ENCODE results near the gene STK10. TPM values are rescaled to one million over a fixed set of nuclear protein-coding genes. Genes with fewer than 3 reads are reported as not detected.

The STK10 gene
- total and polyA plus RNA-seq, 2 donors, result 10.6 to 20.8 TPM

Other genes with a start within 250 kb of the STK10 start
- gene FBXW11, start 181.6 kb downstream of the STK10 start, total RNA-seq, result 81.3 TPM
- 28.3 TPM for gene FBXW11, start 181.6 kb downstream of the STK10 start, polyA plus RNA-seq
- gene EFCAB9, start 5.9 kb upstream of the STK10 start, total RNA-seq, result not detected
- not detected for gene EFCAB9, start 5.9 kb upstream of the STK10 start, polyA plus RNA-seq
- 91.8 TPM for gene UBTD2, start 95.5 kb upstream of the STK10 start, total RNA-seq
- 15.5 TPM for gene UBTD2, start 95.5 kb upstream of the STK10 start, polyA plus RNA-seq

Data from urinary bladder (tissue), 2 donors.